ENCODE measurements around the gene CASQ1.

Gene CASQ1

GRCh38 chr1:160211046-160211790 lies 20.8 kb downstream of the CASQ1 start (continued):
- TF ChIP-seq ZFP41 (tag by site-specific recombination; IDR thresholded peaks at IDR 0.05; ENCODE audit: borderline replicate concordance), result no peak

DNA sequence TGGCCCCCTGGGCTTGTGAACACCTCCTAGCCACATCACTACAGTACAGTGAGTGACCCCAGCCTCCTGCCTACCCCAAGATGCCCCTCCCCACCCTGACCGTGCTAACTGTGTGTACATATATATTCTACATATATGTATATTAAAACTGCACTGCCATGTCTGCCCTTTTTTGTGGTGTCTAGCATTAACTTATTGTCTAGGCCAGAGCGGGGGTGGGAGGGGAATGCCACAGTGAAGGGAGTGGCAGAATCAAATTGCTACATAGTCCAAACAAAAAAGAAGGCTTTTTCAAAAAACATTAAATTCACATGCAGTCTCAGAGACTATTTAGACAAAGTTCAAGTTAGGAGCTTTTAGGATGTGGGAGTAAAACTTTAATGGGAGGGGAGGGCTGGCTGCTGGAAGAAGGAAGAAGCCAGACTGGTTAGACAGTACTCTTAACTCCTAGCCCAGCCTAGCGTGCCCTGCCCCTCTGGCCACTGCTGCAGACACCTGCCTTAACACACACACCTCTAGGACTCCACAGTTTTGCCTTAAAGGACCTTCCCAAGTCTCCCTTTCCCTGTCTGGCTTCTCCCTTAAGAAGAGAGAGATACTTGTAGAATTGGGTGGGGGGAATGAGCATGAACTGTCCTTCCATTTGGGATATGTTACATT lies 24.2 kb downstream of the CASQ1 start:
- Histone ChIP-seq H3K9me3 (ENCODE audit: control insufficient read depth, insufficient read depth, low read depth, low read length) (no peaks in the 10 kb centered on the region), H3K4me1 (ENCODE audit: control insufficient read depth, insufficient read depth, low read length) (0 out of 2 replicates have a peak, but pooled peaks cover 2% of the 10 kb centered on the region), H3K36me3 (ENCODE audit: control insufficient read depth in 2 of 2, insufficient read depth in 1 of 2, low read length in 2 of 2) (peaks cover 21 to 100% of the 10 kb centered on the region in 2 experiments; a peak in 2 of 3 replicates), H3K4me3 (ENCODE audit: low read depth, low read length) (no peak overlapping the region), H3K27ac (ENCODE audit: extremely low read depth, low read depth, low read length) (no peak overlapping the region)
- ChIA-PET POLR2A (no interaction called here), CTCF (interaction anchor here (2.3 kb wide), 1 partner anchor 21 kb away, joined by 9 read pairs; no protein-coding TSS in a partner anchor)
- TF ChIP-seq KLF10 (tag by site-specific recombination; IDR thresholded peaks at IDR 0.05) (no peak), SP7 (tag by site-specific recombination; IDR thresholded peaks at IDR 0.05) (no peak), GLI4 (tag by site-specific recombination; IDR thresholded peaks at IDR 0.05) (no peak), ZNF311 (tag by site-specific recombination; IDR thresholded peaks at IDR 0.05; ENCODE audit: borderline replicate concordance) (no peak), ZNF48 (tag by site-specific recombination; IDR thresholded peaks at IDR 0.05) (no peak), ZNF596 (tag by site-specific recombination; IDR thresholded peaks at IDR 0.05) (no peak), RBAK (tag by site-specific recombination; IDR thresholded peaks at IDR 0.05) (no peak), ZNF423 (tag by site-specific recombination; IDR thresholded peaks at IDR 0.05) (no peak), YY1 (tag by site-specific recombination; IDR thresholded peaks at IDR 0.05) (no peak), ZNF426 (tag by site-specific recombination; IDR thresholded peaks at IDR 0.05) (no peak), ZNF561 (tag by site-specific recombination; IDR thresholded peaks at IDR 0.05; ENCODE audit: borderline replicate concordance) (no peak), GFI1B (tag by site-specific recombination; IDR thresholded peaks at IDR 0.05) (no peak), KLF16 (tag by site-specific recombination; IDR thresholded peaks at IDR 0.05) (no peak), ZNF692 (tag by site-specific recombination; IDR thresholded peaks at IDR 0.05) (no peak), ZNF514 (tag by site-specific recombination; IDR thresholded peaks at IDR 0.05) (no peak), GLI2 (tag by site-specific recombination; IDR thresholded peaks at IDR 0.05; ENCODE audit: borderline replicate concordance, low read depth) (no peak), ZNF501 (tag by site-specific recombination; IDR thresholded peaks at IDR 0.05) (no peak)
- TF ChIP-seq, protein P1, sequence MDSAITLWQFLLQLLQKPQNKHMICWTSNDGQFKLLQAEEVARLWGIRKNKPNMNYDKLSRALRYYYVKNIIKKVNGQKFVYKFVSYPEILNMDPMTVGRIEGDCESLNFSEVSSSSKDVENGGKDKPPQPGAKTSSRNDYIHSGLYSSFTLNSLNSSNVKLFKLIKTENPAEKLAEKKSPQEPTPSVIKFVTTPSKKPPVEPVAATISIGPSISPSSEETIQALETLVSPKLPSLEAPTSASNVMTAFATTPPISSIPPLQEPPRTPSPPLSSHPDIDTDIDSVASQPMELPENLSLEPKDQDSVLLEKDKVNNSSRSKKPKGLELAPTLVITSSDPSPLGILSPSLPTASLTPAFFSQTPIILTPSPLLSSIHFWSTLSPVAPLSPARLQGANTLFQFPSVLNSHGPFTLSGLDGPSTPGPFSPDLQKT (IDR thresholded peaks at IDR 0.05; ENCODE audit: borderline replicate concordance, low read depth, low read length), result no peak
- TF ChIP-seq, protein P2, sequence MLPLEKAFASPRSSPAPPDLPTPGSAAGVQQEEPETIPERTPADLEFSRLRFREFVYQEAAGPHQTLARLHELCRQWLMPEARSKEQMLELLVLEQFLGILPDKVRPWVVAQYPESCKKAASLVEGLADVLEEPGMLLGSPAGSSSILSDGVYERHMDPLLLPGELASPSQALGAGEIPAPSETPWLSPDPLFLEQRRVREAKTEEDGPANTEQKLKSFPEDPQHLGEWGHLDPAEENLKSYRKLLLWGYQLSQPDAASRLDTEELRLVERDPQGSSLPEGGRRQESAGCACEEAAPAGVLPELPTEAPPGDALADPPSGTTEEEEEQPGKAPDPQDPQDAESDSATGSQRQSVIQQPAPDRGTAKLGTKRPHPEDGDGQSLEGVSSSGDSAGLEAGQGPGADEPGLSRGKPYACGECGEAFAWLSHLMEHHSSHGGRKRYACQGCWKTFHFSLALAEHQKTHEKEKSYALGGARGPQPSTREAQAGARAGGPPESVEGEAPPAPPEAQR (tag by site-specific recombination; IDR thresholded peaks at IDR 0.05), result no peak

Data from HEK293 (cell line).